ENCODE results near the gene SCUBE1. TPM values are rescaled to one million over a fixed set of nuclear protein-coding genes. Genes with fewer than 3 reads are reported as not detected.

Gene SCUBE1
- total RNA-seq, 1 experiment from 2014 or later = not detected

DNA sequence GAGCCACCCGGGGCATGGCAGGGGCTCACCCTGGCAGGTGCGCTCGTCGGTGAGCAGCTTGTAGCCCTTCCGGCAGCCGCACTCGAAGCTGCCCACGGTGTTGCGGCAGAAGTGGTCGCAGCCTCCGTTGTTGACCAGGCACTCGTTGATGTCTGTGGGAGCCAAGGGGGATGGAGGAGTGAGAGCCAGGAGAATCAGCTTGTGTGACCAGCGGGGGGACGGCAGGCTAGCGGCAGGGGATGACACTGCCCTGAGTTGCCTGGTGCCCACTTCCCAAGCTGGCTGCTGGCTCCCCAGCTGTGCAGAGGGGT, 111.5 kb downstream of the SCUBE1 start:
- no peaks in the 10 kb centered on the region for H3K9me3 ChIP-seq (replicated peaks)
- H3K27me3 ChIP-seq (replicated peaks) = peaks cover 16% of the 10 kb centered on the region
- no peaks in the 10 kb centered on the region for H3K4me1 ChIP-seq (replicated peaks)
- DNase-seq (ENCODE audit: low read depth in 1 of 2, low spot score in 2 of 2) = no peak
- no peak overlapping the region for H3K27ac ChIP-seq
- no peak overlapping the region for H3K4me3 ChIP-seq
- H3K36me3 ChIP-seq = no peaks in the 10 kb centered on the region

DNA sequence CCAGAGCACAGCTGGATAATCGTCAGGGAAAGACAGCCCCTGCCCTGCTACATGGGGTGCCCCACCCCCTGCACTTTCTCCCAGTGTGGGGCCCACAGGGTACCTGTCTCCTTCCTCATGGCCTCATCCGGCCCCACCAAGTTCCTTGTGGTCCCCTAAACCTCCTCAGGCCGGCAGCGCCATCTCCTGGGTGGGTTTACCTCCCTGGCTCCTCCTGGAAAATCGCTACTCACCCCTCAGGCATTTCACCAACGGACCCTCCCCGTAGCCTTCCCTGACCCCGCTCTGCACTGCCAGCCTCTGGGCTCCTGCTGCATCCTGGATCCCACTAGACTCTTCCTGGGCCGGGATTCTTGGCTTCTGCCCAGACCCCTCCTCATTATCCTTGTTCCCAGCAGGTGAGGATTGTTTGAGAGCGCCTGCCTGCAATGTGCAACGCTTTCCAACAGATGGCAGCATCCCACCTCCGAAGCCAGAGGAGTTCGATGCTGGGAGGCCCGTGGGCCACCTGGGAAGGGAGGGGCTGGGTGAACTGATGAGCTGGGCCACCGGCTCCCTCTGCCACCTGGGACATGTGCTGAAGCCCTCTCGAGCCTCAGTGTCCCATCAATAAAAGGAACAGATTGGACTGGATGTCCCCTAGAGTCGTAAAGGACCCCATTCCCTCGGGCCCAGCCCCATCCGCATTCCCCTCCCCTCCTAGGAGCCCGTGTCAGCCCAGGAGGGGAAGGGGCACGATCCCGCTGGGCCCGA, 112.0 kb downstream of the SCUBE1 start:
- no peak overlapping the region for H3K27ac ChIP-seq
- no peaks in the 10 kb centered on the region for H3K36me3 ChIP-seq
- DNase-seq (ENCODE audit: low read depth in 1 of 2, low spot score in 2 of 2) = peak; percentile 49 to 69
- no peaks in the 10 kb centered on the region for H3K9me3 ChIP-seq (replicated peaks)
- H3K4me3 ChIP-seq = no peak overlapping the region
- H3K27me3 ChIP-seq (replicated peaks) = peaks cover 16% of the 10 kb centered on the region
- no peaks in the 10 kb centered on the region for H3K4me1 ChIP-seq (replicated peaks)

DNA sequence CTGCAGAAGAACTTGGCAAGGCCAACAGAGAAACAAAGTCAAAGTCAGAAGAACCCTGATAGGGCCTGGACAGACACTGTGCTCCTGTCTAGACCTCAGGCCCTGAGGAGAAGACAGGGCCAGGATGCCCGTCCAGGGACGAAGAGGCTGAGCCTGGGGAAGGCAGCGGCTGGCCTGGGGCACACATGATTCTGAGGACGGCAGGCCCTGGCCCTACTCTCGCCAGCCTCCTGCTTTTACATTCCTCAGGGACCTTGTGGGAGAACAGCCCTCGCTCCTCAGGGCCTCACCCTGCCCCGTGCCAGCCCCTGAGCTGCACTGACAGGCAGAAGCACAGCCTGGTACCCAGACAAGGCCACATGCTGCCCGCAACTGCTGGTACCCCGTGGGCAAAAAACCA, 112.6 kb downstream of the SCUBE1 start:
- DNase-seq (ENCODE audit: low read depth in 1 of 2, low spot score in 2 of 2) = no peak
- no peaks in the 10 kb centered on the region for H3K36me3 ChIP-seq
- H3K27ac ChIP-seq = no peak overlapping the region
- no peaks in the 10 kb centered on the region for H3K4me1 ChIP-seq (replicated peaks)
- H3K27me3 ChIP-seq (replicated peaks) = peaks cover 13% of the 10 kb centered on the region
- no peak overlapping the region for H3K4me3 ChIP-seq
- H3K9me3 ChIP-seq (replicated peaks) = no peaks in the 10 kb centered on the region

DNA sequence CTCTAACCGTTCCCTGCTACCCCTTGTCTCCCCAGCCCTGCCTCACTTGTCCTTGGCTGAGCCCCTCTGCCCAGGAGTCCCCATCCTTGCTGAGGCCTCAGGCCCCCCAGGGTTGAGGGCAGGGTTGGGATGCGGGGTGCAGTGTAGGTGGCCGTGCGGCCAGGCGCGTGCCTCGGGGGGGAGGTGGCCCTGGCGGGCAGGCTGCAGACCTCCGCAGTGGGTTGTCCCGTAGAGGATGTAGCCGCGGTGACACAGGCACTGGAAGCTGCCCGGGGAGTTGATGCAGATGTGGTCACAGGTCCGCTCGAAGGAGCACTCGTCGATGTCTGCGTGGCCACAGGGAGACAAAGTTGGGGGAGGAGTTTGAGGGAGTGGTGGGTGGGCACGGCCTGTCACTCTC, 114.3 kb downstream of the SCUBE1 start:
- no peak for DNase-seq (ENCODE audit: low read depth in 1 of 2, low spot score in 2 of 2)
- Histone ChIP-seq H3K27ac (no peak overlapping the region), H3K4me3 (no peak overlapping the region), H3K9me3 (replicated peaks) (no peaks in the 10 kb centered on the region), H3K4me1 (replicated peaks) (no peaks in the 10 kb centered on the region), H3K27me3 (replicated peaks) (peaks cover 11% of the 10 kb centered on the region), H3K36me3 (no peaks in the 10 kb centered on the region)

DNA sequence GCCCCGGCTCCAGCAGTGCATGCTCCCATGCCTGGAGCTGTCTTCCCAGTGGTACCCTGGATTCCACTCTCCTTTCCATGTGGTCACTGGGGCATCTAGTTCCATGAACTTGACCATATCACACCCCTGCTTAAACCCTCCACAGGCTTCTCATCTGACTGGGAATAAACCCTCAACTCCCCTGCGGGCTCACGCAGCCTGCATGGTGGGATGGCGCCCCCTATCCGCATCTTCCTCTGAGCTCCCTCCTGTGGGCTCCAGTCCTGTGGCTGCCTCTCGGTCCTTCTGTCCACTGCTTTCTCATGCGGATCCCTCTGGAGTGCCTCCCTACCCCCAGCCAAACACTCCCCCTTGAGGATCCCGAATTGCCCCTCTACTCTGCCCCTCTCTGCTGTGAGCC, 114.8 kb downstream of the SCUBE1 start:
- H3K36me3 ChIP-seq = no peaks in the 10 kb centered on the region
- H3K27ac ChIP-seq = no peak overlapping the region
- H3K4me1 ChIP-seq (replicated peaks) = no peaks in the 10 kb centered on the region
- no peaks in the 10 kb centered on the region for H3K9me3 ChIP-seq (replicated peaks)
- DNase-seq (ENCODE audit: low read depth in 1 of 2, low spot score in 2 of 2) = peak; percentile 17 to 60
- H3K27me3 ChIP-seq (replicated peaks) = peaks cover 7% of the 10 kb centered on the region
- no peak overlapping the region for H3K4me3 ChIP-seq

DNA sequence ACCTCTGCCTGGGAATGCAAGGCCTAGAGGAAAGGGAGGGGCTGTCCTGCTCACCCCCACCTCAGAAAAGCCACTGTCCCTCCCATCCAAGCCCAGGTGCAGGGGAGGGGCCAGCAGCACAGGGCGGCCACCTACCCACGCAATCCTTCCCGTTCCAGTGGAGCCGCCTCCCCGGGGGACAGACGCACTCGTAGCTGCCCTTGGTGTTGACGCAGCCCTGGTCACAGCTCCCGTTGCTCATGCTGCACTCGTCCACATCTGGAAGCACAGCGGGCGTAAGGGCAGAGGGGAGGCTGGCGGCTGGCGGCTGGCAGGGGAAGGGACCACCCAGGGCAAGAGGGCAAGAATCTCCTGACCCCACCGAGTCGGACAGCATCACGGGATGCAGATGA, 115.9 kb downstream of the SCUBE1 start:
- H3K27ac ChIP-seq = no peak overlapping the region
- DNase-seq (ENCODE audit: low read depth in 1 of 2, low spot score in 2 of 2) = no peak
- H3K9me3 ChIP-seq (replicated peaks) = no peaks in the 10 kb centered on the region
- no peaks in the 10 kb centered on the region for H3K4me1 ChIP-seq (replicated peaks)
- H3K36me3 ChIP-seq = no peaks in the 10 kb centered on the region
- H3K27me3 ChIP-seq (replicated peaks) = no peaks in the 10 kb centered on the region; the same call in 1 of the 2 replicates
- H3K4me3 ChIP-seq = no peak overlapping the region

DNA sequence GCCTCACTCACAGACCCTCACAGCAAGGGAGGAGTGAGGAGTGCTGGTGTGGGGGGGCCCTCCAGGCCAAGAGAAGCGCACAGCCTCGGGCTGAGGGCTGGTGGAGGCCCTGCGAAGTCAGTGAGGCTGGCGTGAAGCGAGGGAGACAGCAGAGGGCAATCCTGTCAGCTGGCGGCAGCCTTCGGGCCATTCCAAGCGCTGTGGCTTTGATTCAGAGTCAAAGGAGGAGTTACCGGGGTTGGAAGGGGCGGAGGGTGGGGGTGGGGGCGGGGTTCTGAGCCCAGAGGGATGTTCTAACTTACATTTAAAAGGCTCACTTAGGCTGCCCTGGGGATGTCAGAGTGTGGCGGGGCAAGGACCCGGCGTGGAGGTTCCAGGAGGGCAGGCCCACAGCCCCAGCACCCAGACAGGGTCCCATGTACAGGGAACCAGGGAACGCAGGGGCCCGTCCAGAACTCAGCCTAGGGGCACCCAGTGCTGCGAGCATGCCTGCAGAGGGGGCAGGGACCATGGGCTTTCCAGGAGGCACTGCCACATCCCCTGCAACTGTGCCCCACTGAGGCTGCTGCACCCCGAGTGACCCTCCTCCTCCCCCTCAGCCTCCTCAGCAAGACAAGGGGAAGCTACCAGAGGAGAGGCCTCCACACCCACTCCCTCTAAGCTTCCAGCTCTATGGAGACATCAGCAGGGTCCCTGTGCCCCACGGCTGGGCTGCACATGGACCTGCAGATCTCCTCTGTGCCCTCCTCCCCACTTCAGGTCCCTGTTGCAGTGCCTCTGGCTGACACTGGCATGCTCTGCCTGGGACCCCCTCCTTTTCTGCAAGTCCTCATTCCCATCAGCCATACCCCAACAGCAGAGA, 116.6 kb downstream of the SCUBE1 start:
- no peaks in the 10 kb centered on the region for H3K4me1 ChIP-seq (replicated peaks)
- H3K27ac ChIP-seq = no peak overlapping the region
- no peaks in the 10 kb centered on the region; the same call in 1 of the 2 replicates for H3K27me3 ChIP-seq (replicated peaks)
- H3K4me3 ChIP-seq = no peak overlapping the region
- no peaks in the 10 kb centered on the region for H3K9me3 ChIP-seq (replicated peaks)
- DNase-seq (ENCODE audit: low read depth in 1 of 2, low spot score in 2 of 2) = no peak
- no peaks in the 10 kb centered on the region for H3K36me3 ChIP-seq

DNA sequence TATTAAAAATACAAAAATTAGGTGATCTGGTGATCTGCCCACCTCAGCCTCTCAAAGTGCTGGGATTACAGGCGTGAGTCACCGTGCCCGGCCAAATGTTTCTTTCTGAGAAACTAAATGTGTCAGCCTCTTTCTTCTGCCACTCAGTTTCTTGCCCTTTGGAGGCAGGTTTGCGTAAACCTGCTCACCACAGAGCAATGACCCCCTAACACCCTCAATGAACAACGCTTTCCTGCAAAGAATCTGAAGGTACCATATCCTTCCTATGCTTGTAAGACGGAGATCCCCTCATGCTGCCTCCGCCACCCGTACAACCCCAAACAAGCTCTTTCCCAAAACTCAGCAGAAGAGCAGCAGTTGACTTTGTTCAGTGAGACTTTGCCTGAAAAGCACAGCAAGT, 117.6 kb downstream of the SCUBE1 start:
- Histone ChIP-seq H3K9me3 (replicated peaks) (no peaks in the 10 kb centered on the region), H3K4me1 (replicated peaks) (no peaks in the 10 kb centered on the region), H3K27ac (no peak overlapping the region), H3K36me3 (no peaks in the 10 kb centered on the region), H3K4me3 (no peak overlapping the region), H3K27me3 (replicated peaks) (no peaks in the 10 kb centered on the region)
- no peak for DNase-seq (ENCODE audit: low read depth in 1 of 2, low spot score in 2 of 2)

DNA sequence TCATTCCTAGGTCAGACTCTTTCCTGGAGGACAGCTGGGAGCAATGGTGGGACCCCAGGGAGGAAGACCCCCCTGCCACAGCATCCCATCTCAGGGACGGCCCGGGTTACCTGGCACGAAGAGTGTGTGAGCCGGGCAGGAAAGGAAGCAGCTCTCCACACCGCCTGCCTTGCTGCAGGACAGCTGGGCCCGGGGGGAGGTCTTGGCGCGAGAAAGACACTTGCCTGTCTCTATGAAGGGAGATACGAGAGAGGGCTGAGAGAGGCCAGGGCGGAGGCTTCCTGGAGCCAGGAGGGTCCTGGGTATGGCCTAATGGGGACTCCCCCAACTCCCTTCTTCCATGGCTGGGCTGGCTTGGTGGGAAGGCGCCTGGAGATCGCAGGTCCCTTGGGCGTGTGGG, 120.2 kb downstream of the SCUBE1 start:
- H3K27ac ChIP-seq = no peak overlapping the region
- H3K4me3 ChIP-seq = no peak overlapping the region
- H3K27me3 ChIP-seq (replicated peaks) = no peaks in the 10 kb centered on the region
- no peaks in the 10 kb centered on the region for H3K9me3 ChIP-seq (replicated peaks)
- no peak for DNase-seq (ENCODE audit: low read depth in 1 of 2, low spot score in 2 of 2)
- no peaks in the 10 kb centered on the region for H3K36me3 ChIP-seq
- H3K4me1 ChIP-seq (replicated peaks) = no peaks in the 10 kb centered on the region

DNA sequence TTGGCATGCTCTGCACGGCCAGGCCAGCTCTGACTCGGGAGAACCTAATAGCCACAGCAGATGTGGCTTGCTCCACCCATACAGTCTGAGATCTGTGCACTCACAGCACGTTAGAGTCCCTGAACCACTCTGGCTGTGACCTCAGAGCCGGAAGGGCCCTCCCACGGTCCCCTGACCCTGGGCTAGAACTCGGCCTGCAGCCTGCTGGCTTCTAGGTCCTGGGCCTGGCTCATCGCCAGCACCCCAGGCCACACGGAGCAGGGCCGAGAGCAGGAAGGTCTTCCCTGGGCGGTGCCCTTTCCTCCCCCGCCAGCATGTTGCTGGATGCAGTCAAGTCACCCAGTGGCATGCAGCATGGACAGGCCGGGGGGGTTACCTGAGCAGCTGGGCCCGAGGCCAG, 120.9 kb downstream of the SCUBE1 start:
- no peaks in the 10 kb centered on the region for H3K36me3 ChIP-seq
- no peak for DNase-seq (ENCODE audit: low read depth in 1 of 2, low spot score in 2 of 2)
- no peaks in the 10 kb centered on the region for H3K4me1 ChIP-seq (replicated peaks)
- H3K27me3 ChIP-seq (replicated peaks) = no peaks in the 10 kb centered on the region
- no peak overlapping the region for H3K27ac ChIP-seq
- no peak overlapping the region for H3K4me3 ChIP-seq
- no peaks in the 10 kb centered on the region for H3K9me3 ChIP-seq (replicated peaks)

DNA sequence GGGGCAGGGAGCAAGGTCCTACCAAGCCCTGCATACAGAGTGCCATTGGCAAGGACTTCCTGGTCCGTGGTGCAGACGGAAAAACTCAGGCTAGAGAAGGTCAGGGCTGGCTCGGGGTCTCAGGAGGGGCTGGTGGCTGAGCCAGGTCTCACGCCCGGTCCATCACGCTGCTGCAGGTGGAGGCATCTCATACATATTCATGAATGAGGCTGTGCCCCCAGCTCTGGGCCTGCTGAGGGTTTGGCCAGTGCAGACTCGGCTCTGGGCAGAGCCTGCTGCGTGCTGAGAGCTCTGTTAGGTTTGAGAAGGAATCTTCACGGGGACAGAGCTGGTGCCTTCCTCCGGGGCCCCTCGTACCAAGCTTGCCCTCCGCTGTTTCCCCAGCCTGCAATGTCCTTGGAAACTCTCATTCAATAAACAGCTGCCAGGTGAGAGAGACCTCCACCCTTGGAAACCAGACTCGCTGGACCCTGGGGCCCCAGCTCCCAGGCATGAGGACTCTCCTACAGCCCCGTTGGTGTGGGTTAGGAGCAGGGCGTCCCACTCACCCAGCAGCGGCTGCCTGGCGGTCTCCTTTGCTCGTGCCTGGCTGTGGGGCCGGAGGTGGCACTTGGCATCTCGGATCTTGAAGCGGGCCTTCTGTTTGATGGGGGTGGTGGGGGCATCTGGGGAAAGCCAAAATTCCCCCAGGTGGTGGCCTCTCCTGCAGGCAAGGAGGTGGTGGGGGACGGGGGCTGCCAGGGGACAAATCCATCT, 122.4 kb downstream of the SCUBE1 start:
- DNase-seq (ENCODE audit: low read depth in 1 of 2, low spot score in 2 of 2) = no peak
- Histone ChIP-seq H3K4me3 (no peak overlapping the region), H3K27me3 (replicated peaks) (no peaks in the 10 kb centered on the region), H3K9me3 (replicated peaks) (no peaks in the 10 kb centered on the region), H3K27ac (no peak overlapping the region), H3K4me1 (replicated peaks) (no peaks in the 10 kb centered on the region), H3K36me3 (no peaks in the 10 kb centered on the region)

DNA sequence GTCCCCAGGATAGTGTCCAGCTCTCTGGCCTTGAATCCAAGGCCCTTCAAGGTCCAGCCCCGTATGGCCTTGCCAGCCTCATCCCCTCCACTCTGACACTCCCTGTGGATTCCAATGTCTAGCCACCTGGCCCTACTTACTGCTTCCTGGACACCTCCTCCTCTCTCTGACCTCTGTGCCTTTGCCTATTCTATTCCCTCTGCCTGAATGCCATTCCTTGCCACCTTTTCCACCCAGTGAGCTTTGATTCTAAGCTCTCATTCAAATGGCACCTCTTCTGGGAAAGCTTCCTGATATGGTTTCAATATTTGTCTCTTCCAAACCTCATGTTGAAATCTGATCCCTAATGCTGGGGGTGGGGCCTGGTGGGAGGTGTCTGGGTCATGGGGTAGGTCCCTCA, 124.4 kb downstream of the SCUBE1 start:
- H3K27me3 ChIP-seq (replicated peaks) = no peaks in the 10 kb centered on the region
- no peak overlapping the region for H3K27ac ChIP-seq
- no peak for DNase-seq (ENCODE audit: low read depth in 1 of 2, low spot score in 2 of 2)
- no peaks in the 10 kb centered on the region for H3K4me1 ChIP-seq (replicated peaks)
- no peaks in the 10 kb centered on the region for H3K9me3 ChIP-seq (replicated peaks)
- H3K4me3 ChIP-seq = no peak overlapping the region
- H3K36me3 ChIP-seq = no peaks in the 10 kb centered on the region

DNA sequence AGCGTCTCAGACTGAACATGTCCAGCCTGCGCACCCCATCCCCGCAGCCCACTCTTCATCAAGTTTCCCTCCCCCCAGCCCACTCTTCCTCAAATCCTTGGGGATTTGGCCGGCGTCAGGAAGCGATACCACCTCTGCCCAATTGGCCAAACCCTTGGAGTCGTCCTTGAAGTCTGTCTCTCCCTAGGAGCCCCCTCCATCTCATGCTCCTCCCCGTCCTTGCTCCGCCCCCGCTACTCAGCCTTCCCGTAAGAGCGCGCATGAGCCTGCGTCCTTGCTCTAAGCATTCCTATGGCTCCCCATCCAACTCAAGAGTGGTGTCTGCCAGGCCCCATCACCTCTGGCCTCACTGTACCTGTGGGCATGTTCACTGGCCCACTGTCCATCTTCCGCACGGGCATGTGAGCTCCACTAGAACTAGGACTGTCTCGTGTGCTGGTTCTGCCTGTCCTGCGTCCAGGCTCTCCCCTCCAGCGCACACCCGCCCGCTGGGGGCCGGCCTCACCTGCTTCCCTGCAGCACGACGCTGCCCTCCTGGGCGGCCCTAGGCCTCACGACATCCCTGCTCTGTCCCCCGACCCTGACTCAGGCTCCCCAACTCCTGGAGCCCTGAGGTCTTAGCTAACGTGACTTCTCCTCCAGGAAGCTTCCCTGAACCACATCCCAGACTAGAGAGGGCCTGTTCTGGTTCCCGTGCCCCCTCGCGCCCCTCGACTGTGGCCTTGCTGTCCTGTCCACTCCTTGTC, 125.7 kb downstream of the SCUBE1 start:
- Histone ChIP-seq H3K27me3 (replicated peaks) (no peaks in the 10 kb centered on the region), H3K36me3 (no peaks in the 10 kb centered on the region), H3K4me3 (no peak overlapping the region), H3K9me3 (replicated peaks) (no peaks in the 10 kb centered on the region), H3K27ac (no peak overlapping the region), H3K4me1 (replicated peaks) (no peaks in the 10 kb centered on the region)
- DNase-seq (ENCODE audit: low read depth in 1 of 2, low spot score in 2 of 2) = no peak

Measured in SJSA1 (cell line).